ENCODE data around the gene CMC2. TPM values are rescaled to one million over a fixed set of nuclear protein-coding genes. Genes with fewer than 3 reads are reported as not detected.

Gene CMC2
- total RNA-seq, 1 experiment from 2014 or later, result 89.5 TPM

DNA sequence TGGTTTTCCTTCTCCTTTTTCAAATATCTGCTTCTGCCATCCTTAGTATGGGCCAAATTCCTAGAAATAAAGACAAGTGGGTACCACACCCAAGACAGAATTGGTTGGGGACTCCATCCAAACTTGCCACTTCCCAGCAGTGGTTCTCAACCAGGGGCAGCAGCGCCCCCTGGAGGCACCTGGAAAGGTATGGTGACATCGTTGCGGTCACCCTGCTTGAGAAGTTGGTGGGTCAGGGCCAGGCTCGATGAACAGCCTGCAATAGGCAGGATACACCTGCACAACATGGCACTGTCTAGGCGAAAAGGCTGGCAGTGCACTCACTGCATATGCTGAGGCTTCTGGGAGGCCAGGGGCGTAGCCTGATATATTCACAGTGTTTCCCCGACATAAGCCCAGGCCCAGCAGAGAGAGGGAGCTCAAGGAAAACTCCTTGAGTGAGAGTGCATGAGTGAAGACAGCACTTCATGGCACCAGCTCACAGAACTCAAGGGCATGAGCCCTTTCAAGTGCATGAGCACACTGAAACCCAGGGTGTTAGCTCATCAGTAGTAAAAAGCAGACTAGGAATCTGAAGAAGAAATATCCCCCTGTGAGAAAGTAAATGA is 57.7 kb downstream of the CMC2 start:
- no peaks in the 10 kb centered on the region for H4K20me1 ChIP-seq (ENCODE audit: insufficient read depth)
- intact Hi-C loops (cut with micrococcal nuclease; ENCODE audit: unreplicated experiment), result no loop called here
- H3K79me2 ChIP-seq (ENCODE audit: low read depth), result no peaks in the 10 kb centered on the region
- no peak overlapping the region for H3K27ac ChIP-seq
- DNase-seq, result no peak
- H2AFZ ChIP-seq, result no peak overlapping the region
- H3K4me3 ChIP-seq, result no peak overlapping the region
- H3K36me3 ChIP-seq (ENCODE audit: low read depth), result no peaks in the 10 kb centered on the region
- H3K9me2 ChIP-seq (ENCODE audit: insufficient read depth), result no peaks in the 10 kb centered on the region
- no peaks in the 10 kb centered on the region for H3F3A ChIP-seq (ENCODE audit: insufficient read depth, low read depth)
- TF ChIP-seq, protein P1, sequence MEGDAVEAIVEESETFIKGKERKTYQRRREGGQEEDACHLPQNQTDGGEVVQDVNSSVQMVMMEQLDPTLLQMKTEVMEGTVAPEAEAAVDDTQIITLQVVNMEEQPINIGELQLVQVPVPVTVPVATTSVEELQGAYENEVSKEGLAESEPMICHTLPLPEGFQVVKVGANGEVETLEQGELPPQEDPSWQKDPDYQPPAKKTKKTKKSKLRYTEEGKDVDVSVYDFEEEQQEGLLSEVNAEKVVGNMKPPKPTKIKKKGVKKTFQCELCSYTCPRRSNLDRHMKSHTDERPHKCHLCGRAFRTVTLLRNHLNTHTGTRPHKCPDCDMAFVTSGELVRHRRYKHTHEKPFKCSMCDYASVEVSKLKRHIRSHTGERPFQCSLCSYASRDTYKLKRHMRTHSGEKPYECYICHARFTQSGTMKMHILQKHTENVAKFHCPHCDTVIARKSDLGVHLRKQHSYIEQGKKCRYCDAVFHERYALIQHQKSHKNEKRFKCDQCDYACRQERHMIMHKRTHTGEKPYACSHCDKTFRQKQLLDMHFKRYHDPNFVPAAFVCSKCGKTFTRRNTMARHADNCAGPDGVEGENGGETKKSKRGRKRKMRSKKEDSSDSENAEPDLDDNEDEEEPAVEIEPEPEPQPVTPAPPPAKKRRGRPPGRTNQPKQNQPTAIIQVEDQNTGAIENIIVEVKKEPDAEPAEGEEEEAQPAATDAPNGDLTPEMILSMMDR (conservative IDR thresholded peaks at IDR 0.05), result no peak
- TF ChIP-seq EZH2 (IDR thresholded peaks at IDR 0.05; ENCODE audit: low read depth), result no peak
- H3K27me3 ChIP-seq (ENCODE audit: insufficient read depth, low read depth), result no peaks in the 10 kb centered on the region
- no peaks in the 10 kb centered on the region for H3K4me1 ChIP-seq (replicated peaks; ENCODE audit: insufficient read depth)
- ChIA-PET POLR2A (ENCODE audit: unreplicated experiment) (no interaction called here), CTCF (no interaction called here)
- BruUV-seq (replicated peaks), result no TSS peak
- no peaks in the 10 kb centered on the region for H3K9me3 ChIP-seq (ENCODE audit: insufficient read depth, low read depth)
- H3K4me2 ChIP-seq, result no peak overlapping the region

DNA sequence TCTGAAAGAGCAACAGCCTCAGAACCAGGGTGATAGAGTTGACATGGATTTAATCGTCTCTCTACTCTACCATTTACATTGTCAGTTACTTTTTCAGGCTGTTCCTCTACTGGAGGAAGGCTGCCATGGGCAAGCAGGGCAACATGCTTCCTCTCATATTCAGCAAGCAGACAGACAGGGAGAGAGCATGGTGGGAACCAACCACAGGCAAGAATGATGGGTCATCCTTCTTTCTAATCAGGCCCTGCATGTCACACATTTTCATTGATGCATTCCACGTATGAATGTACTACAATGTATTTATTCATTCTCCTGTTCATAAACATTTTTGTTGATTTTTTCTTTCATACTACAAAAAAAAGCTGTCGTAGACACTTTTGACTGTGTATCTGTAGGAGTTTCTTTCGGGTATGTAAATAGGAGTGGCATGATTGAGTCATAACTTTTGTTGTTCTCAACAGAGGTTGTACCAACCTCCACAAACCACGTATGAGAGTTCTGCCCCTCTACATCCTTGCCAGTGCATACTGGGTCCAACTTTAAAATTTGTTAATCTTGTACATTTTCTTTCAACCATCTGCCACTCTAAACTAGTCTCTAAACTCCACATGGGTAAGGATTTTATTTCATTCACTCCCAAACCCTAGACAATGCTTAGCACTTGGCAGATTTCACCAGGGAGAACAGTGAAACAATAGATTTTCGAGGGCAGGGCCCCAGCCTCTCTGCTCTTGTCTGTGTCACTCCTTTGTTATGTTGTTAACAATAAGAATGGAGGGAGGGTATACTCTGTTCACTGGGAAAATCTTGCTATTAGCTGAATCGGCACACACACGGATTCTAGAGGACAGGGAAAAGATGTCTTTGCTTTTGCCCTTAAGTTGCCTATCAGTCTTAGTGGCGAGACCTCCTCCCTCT is 58.7 kb downstream of the CMC2 start:
- no peaks in the 10 kb centered on the region for H3K4me1 ChIP-seq (replicated peaks; ENCODE audit: insufficient read depth)
- POLR2A ChIA-PET (ENCODE audit: unreplicated experiment), result no interaction called here
- CTCF ChIA-PET, result no interaction called here
- H3K79me2 ChIP-seq (ENCODE audit: low read depth), result no peaks in the 10 kb centered on the region
- no peak overlapping the region for H3K27ac ChIP-seq
- intact Hi-C loops (cut with micrococcal nuclease; ENCODE audit: unreplicated experiment), result no loop called here
- no TSS peak for BruUV-seq (replicated peaks)
- H3K9me3 ChIP-seq (ENCODE audit: insufficient read depth, low read depth), result no peaks in the 10 kb centered on the region
- TF ChIP-seq, protein P1 (conservative IDR thresholded peaks at IDR 0.05), result no peak
- TF ChIP-seq EZH2 (IDR thresholded peaks at IDR 0.05; ENCODE audit: low read depth), result no peak
- no peaks in the 10 kb centered on the region for H3F3A ChIP-seq (ENCODE audit: insufficient read depth, low read depth)
- no peak overlapping the region for H2AFZ ChIP-seq
- H3K36me3 ChIP-seq (ENCODE audit: low read depth), result no peaks in the 10 kb centered on the region
- no peak for DNase-seq
- H3K4me2 ChIP-seq, result no peak overlapping the region
- H3K9me2 ChIP-seq (ENCODE audit: insufficient read depth), result no peaks in the 10 kb centered on the region
- H3K4me3 ChIP-seq, result no peak overlapping the region
- no peaks in the 10 kb centered on the region for H4K20me1 ChIP-seq (ENCODE audit: insufficient read depth)
- no peaks in the 10 kb centered on the region for H3K27me3 ChIP-seq (ENCODE audit: insufficient read depth, low read depth)

DNA sequence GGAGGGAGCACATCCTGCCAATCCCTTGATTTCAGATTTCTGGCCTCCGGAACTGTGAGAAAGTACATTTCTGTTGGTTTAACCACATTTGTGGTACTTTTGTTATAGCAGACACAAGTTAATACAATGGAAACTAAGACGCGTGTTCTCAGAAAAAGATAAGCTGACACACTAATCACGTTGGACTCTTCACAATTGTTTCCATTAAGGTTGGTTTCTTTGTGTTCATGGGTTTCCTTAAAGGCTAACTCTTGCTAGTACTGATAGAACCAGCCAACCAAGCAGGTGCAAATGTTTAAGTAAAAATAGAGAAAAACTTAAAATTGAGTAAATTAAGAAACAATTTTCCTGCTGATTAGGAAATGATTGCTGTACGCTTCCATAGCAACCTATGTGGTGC is 59.4 kb downstream of the CMC2 start:
- no peaks in the 10 kb centered on the region for H3F3A ChIP-seq (ENCODE audit: insufficient read depth, low read depth)
- H3K4me1 ChIP-seq (replicated peaks; ENCODE audit: insufficient read depth), result no peaks in the 10 kb centered on the region
- H4K20me1 ChIP-seq (ENCODE audit: insufficient read depth), result no peaks in the 10 kb centered on the region
- no TSS peak for BruUV-seq (replicated peaks)
- H3K36me3 ChIP-seq (ENCODE audit: low read depth), result no peaks in the 10 kb centered on the region
- POLR2A ChIA-PET (ENCODE audit: unreplicated experiment), result no interaction called here
- H3K27me3 ChIP-seq (ENCODE audit: insufficient read depth, low read depth), result no peaks in the 10 kb centered on the region
- no peak overlapping the region for H3K4me3 ChIP-seq
- H3K79me2 ChIP-seq (ENCODE audit: low read depth), result no peaks in the 10 kb centered on the region
- H2AFZ ChIP-seq, result no peak overlapping the region
- no peak overlapping the region for H3K27ac ChIP-seq
- H3K9me3 ChIP-seq (ENCODE audit: insufficient read depth, low read depth), result no peaks in the 10 kb centered on the region
- intact Hi-C loops (cut with micrococcal nuclease; ENCODE audit: unreplicated experiment), result no loop called here
- TF ChIP-seq, protein P1 (conservative IDR thresholded peaks at IDR 0.05), result no peak
- TF ChIP-seq EZH2 (IDR thresholded peaks at IDR 0.05; ENCODE audit: low read depth), result no peak
- CTCF ChIA-PET, result no interaction called here
- no peak overlapping the region for H3K4me2 ChIP-seq
- no peaks in the 10 kb centered on the region for H3K9me2 ChIP-seq (ENCODE audit: insufficient read depth)
- DNase-seq, result no peak

All from PC-9 (cell line).